HepG2 (cell line): ENCODE data around the gene CTDSP2. TPM values are rescaled to one million over a fixed set of nuclear protein-coding genes. Genes with fewer than 3 reads are reported as not detected.

Experiments
- ARID2 ChIP-seq: sonication (generic); formaldehyde crosslinking; IDR thresholded peaks from 2 replicates; pipeline ENCODE4 v1.8.1; 2022; ENCODE audit warnings: mild to moderate bottlenecking, missing genetic modification reagents, borderline replicate concordance
- ATF1 ChIP-seq: IDR thresholded peaks from 2 replicates; pipeline ENCODE4 v1.6.1; 2016; ENCODE audit warnings: mild to moderate bottlenecking, control low read depth
- ATF2 ChIP-seq: sonication (generic); formaldehyde crosslinking; IDR thresholded peaks from 2 replicates; pipeline ENCODE4 v1.4.0; 2020; ENCODE audit warnings: missing genetic modification reagents
- BRF2 ChIP-seq: sonication (generic); formaldehyde crosslinking; IDR thresholded peaks from 2 replicates; pipeline ENCODE4 v1.8.1; 2022; ENCODE audit warnings: mild to moderate bottlenecking, missing genetic modification reagents
- FOXP4 ChIP-seq: sonication (generic); formaldehyde crosslinking; IDR thresholded peaks from 2 replicates; pipeline ENCODE4 v1.4.0; 2020; ENCODE audit warnings: missing genetic modification reagents
- HMG20B ChIP-seq: conservative IDR thresholded peaks from 2 replicates; pipeline ENCODE4 v1.6.1; 2016; ENCODE audit warnings: missing genetic modification reagents, missing compliant biosample characterization
- MTERF4 ChIP-seq: sonication (generic); formaldehyde crosslinking; IDR thresholded peaks from 2 replicates; pipeline ENCODE4 v1.8.0; 2023; ENCODE audit warnings: mild to moderate bottlenecking, missing genetic modification reagents
- PHF5A ChIP-seq: IDR thresholded peaks from one replicate; pipeline ENCODE4 v1.6.1; 2018; ENCODE audit warnings: low read depth, missing genetic modification reagents; ENCODE audit not compliant: unreplicated experiment
- RELA ChIP-seq: sonication (generic); formaldehyde crosslinking; IDR thresholded peaks from 2 replicates; pipeline ENCODE4 v1.4.0; 2020; ENCODE audit warnings: missing genetic modification reagents
- RFX5 ChIP-seq: IDR thresholded peaks from 2 replicates; pipeline ENCODE4 v1.6.1; 2011; ENCODE audit warnings: low read depth, low read length, improper control_type of control experiment
- SOX13 ChIP-seq, 3 experiments: fragments of 450-650 bp in 1 of 3; sonication (generic) in 1 of 3; formaldehyde crosslinking in 1 of 3; IDR thresholded peaks in 2 of 3; conservative IDR thresholded peaks in 1 of 3; 2 replicates each; pipeline versions ENCODE4 v1.5.0 to v1.6.1; 2016 to 2020; ENCODE audit warnings: antibody characterized with exemption in 1 of 3, mild to moderate bottlenecking in 1 of 3, missing compliant biosample characterization in 1 of 3, missing genetic modification reagents in 1 of 3, moderate library complexity in 1 of 3
- TBX3 ChIP-seq: fragments of 450-650 bp; IDR thresholded peaks from 2 replicates; pipeline ENCODE4 v1.6.1; 2017; ENCODE audit warnings: antibody characterized with exemption, mild to moderate bottlenecking, inconsistent platforms, borderline replicate concordance
- TCF7L2 ChIP-seq: IDR thresholded peaks from 2 replicates; pipeline ENCODE4 v1.6.1; 2011; ENCODE audit warnings: mild to moderate bottlenecking, low read depth, low read length, moderate library complexity
- TRIM24 ChIP-seq: sonication (generic); formaldehyde crosslinking; IDR thresholded peaks from 2 replicates; pipeline ENCODE4 v1.8.0; 2022; ENCODE audit warnings: mild to moderate bottlenecking, missing genetic modification reagents
- YEATS2 ChIP-seq: sonication (generic); formaldehyde crosslinking; IDR thresholded peaks from 2 replicates; pipeline ENCODE4 v1.4.0; 2020; ENCODE audit warnings: missing genetic modification reagents, borderline replicate concordance
- ZKSCAN8 ChIP-seq: IDR thresholded peaks from 2 replicates; pipeline ENCODE4 v1.6.1; 2016; ENCODE audit warnings: borderline replicate concordance, missing genetic modification reagents, missing compliant biosample characterization
- ZNF18 ChIP-seq: sonication (generic); formaldehyde crosslinking; IDR thresholded peaks from 2 replicates; pipeline ENCODE4 v1.8.0; 2022; ENCODE audit warnings: mild to moderate bottlenecking, missing genetic modification reagents; ENCODE audit not compliant: insufficient replicate concordance
- ZNF501 ChIP-seq: sonication (generic); formaldehyde crosslinking; IDR thresholded peaks from 2 replicates; pipeline ENCODE4 v1.5.1; 2020; ENCODE audit warnings: mild to moderate bottlenecking, moderate library complexity, missing genetic modification reagents
- ZNF580 ChIP-seq: IDR thresholded peaks from 2 replicates; pipeline ENCODE4 v1.6.1; 2016; ENCODE audit warnings: low read depth, borderline replicate concordance
- polyA plus RNA-seq, 8 experiments: library from polyadenylated mRNA; depleted of rRNA in 3 of 8; stranded (reverse) in 7 of 8; unstranded in 1 of 8; fragments of >200 nt; fragmentation: Illumina TruSeq in 4 of 8; extraction: Trizol in 4 of 8; gene quantifications; 2 replicates each; pipeline versions ENCODE4 v1.2.1 to v1.2.3, GENCODE V29; 2011 to 2016; ENCODE audit warnings: low read depth in 4 of 8, missing spikeins in 1 of 8, mixed read lengths in 1 of 8; ENCODE audit not compliant: insufficient read depth in 1 of 8
- total RNA-seq, 5 experiments: library from RNA; depleted of rRNA; stranded (reverse); fragments of >200 nt; fragmentation: Illumina TruSeq; extraction: Trizol; gene quantifications; 2 replicates each; pipeline ENCODE4 v1.2.3, GENCODE V29; 2016; ENCODE audit warnings: low read depth in 1 of 5

Gene CTDSP2
- total and polyA plus RNA-seq, 2 of the 13 experiments (the other 11 are each of a cell fraction or from before 2014, with no cell fraction given), result 38.1 to 82.5 TPM

- TF ChIP-seq ATF2 (CRISPR knock-in tag), result peak; percentile 85
- no peak for TF ChIP-seq PHF5A
- TF ChIP-seq TBX3, result no peak
- 0 out of 2 replicates have a peak, but pooled peaks have one; percentile 40 for TF ChIP-seq SOX13 (IDR thresholded peaks at IDR 0.05)
- TF ChIP-seq SOX13 (CRISPR knock-in tag; conservative IDR thresholded peaks at IDR 0.05 in 1 of 2, IDR thresholded peaks at IDR 0.05 in 1 of 2), result peak in 1 of 2 experiments; percentile 70; a peak in 2 of 4 replicates
- peak; percentile 97 for TF ChIP-seq YEATS2 (CRISPR knock-in tag)
- no peak for TF ChIP-seq ARID2 (CRISPR knock-in tag)
- TF ChIP-seq RELA (CRISPR knock-in tag), result 0 out of 2 replicates have a peak, but pooled peaks have one; percentile 41
- TF ChIP-seq FOXP4 (CRISPR knock-in tag), result peak; percentile 73
- TF ChIP-seq HMG20B (CRISPR knock-in tag), result no peak
- TF ChIP-seq ATF1 (CRISPR knock-in tag), result peak; percentile 94
- no peak for TF ChIP-seq ZNF18 (CRISPR knock-in tag)
- TF ChIP-seq MTERF4 (CRISPR knock-in tag), result no peak
- TF ChIP-seq TRIM24 (CRISPR knock-in tag), result no peak
- TF ChIP-seq ZNF580 (CRISPR knock-in tag), result peak; percentile 96
- TF ChIP-seq RFX5, result no peak
- peak; percentile 67 for TF ChIP-seq ZNF501
- no peak for TF ChIP-seq TCF7L2
- no peak for TF ChIP-seq BRF2 (CRISPR knock-in tag)
- TF ChIP-seq ZKSCAN8 (CRISPR knock-in tag), result peak; percentile 73; the same call in 1 of the 2 replicates
These were observed 63.7 kb downstream of the CTDSP2 start, which contains the start of gene TSFM (continued) for GRCh38 chr12:57782608-57783465.
